ENCODE measurements around the gene LRTM1. TPM values are rescaled to one million over a fixed set of nuclear protein-coding genes. Genes with fewer than 3 reads are reported as not detected.

LRTM1 gene
- total and polyA plus RNA-seq, 2 experiments from 2014 or later = not detected

- H2AFZ ChIP-seq = peak overlapping the region; percentile 39; the same call in 1 of the 2 replicates
- no peaks in the 10 kb centered on the region for H4K20me1 ChIP-seq (ENCODE audit: insufficient read depth)
- peaks cover 28% of the 10 kb centered on the region for H3K4me1 ChIP-seq (ENCODE audit: insufficient read depth)
- peak; percentile 70 for DNase-seq
- no peaks in the 10 kb centered on the region for H3K9me2 ChIP-seq (ENCODE audit: insufficient read depth)
- no peaks in the 10 kb centered on the region for H3K36me3 ChIP-seq (ENCODE audit: low read depth)
- H3K27ac ChIP-seq = peak overlapping the region; percentile 42
- TF ChIP-seq EZH2phosphoT487 (IDR thresholded peaks at IDR 0.05; ENCODE audit: insufficient read depth, low read depth) = no peak
- TF ChIP-seq EZH2 (IDR thresholded peaks at IDR 0.05; ENCODE audit: insufficient read depth, poor library complexity, severe bottlenecking) = no peak
- H3F3A ChIP-seq (ENCODE audit: insufficient read depth) = peaks cover 18% of the 10 kb centered on the region
- no peaks in the 10 kb centered on the region for H3K9me3 ChIP-seq (ENCODE audit: low read depth)
- H3K4me2 ChIP-seq (ENCODE audit: unreplicated experiment) = peak overlapping the region; percentile 31
- no peaks in the 10 kb centered on the region for H3K27me3 ChIP-seq (replicated peaks; ENCODE audit: insufficient read depth)
- in situ Hi-C loops (cut with MboI) = no loop called here
- no peaks in the 10 kb centered on the region for H3K79me2 ChIP-seq (ENCODE audit: insufficient read depth)
- H3K4me3 ChIP-seq = no peak overlapping the region
- H3K9ac ChIP-seq = no peak overlapping the region
- 5 to 9% methylated on average over 2 of the region's 2 CpGs for WGBS, 2 experiments (ENCODE audit: low coverage in 1 of 2, low lambda C conversion rate in 2 of 2, missing lambda C conversion rate in 2 of 2)
Measured at GRCh38 chr3:54917174-54917573, 10.7 kb downstream of the LRTM1 start.

DNA sequence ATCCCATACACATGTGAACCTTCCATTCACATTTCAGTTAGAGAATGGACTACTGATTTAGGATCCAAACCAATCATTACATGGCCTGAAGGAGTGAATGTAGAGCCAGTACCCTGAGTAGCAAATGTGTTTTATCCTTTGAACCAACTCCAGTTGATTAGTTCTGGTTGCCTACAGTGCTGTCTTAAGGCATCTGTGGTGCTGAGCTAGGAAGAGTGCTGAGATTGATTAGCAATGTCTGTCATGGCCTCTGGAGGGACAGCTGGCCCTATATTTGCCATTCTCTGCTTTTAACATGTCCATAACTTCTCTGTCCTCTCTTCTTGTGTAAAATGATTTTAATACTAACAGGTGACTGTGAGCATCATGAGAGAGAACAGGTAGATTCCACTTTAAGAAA lies 11.1 kb downstream of the LRTM1 start:
- peak overlapping the region; percentile 39; the same call in 1 of the 2 replicates for H2AFZ ChIP-seq
- H4K20me1 ChIP-seq (ENCODE audit: insufficient read depth) = no peaks in the 10 kb centered on the region
- in situ Hi-C loops (cut with MboI) = no loop called here
- no peak overlapping the region for H3K4me3 ChIP-seq
- TF ChIP-seq EZH2 (IDR thresholded peaks at IDR 0.05; ENCODE audit: insufficient read depth, poor library complexity, severe bottlenecking) = no peak
- TF ChIP-seq EZH2phosphoT487 (IDR thresholded peaks at IDR 0.05; ENCODE audit: insufficient read depth, low read depth) = no peak
- H3K9ac ChIP-seq = no peak overlapping the region
- H3K36me3 ChIP-seq (ENCODE audit: low read depth) = no peaks in the 10 kb centered on the region
- no peaks in the 10 kb centered on the region for H3K79me2 ChIP-seq (ENCODE audit: insufficient read depth)
- DNase-seq = peak; percentile 36
- peaks cover 18% of the 10 kb centered on the region for H3F3A ChIP-seq (ENCODE audit: insufficient read depth)
- peak overlapping the region; percentile 42 for H3K27ac ChIP-seq
- peaks cover 28% of the 10 kb centered on the region for H3K4me1 ChIP-seq (ENCODE audit: insufficient read depth)
- no peaks in the 10 kb centered on the region for H3K27me3 ChIP-seq (replicated peaks; ENCODE audit: insufficient read depth)
- peak overlapping the region; percentile 31 for H3K4me2 ChIP-seq (ENCODE audit: unreplicated experiment)
- no peaks in the 10 kb centered on the region for H3K9me2 ChIP-seq (ENCODE audit: insufficient read depth)
- H3K9me3 ChIP-seq (ENCODE audit: low read depth) = no peaks in the 10 kb centered on the region

GRCh38 chr3:54915976-54916375 lies 11.9 kb downstream of the LRTM1 start:
- H3K4me2 ChIP-seq (ENCODE audit: unreplicated experiment) = no peak overlapping the region
- H3K9me2 ChIP-seq (ENCODE audit: insufficient read depth) = no peaks in the 10 kb centered on the region
- no peaks in the 10 kb centered on the region for H3K79me2 ChIP-seq (ENCODE audit: insufficient read depth)
- peaks cover 28% of the 10 kb centered on the region for H3K4me1 ChIP-seq (ENCODE audit: insufficient read depth)
- H4K20me1 ChIP-seq (ENCODE audit: insufficient read depth) = no peaks in the 10 kb centered on the region
- TF ChIP-seq EZH2phosphoT487 (IDR thresholded peaks at IDR 0.05; ENCODE audit: insufficient read depth, low read depth) = no peak
- no peak for TF ChIP-seq EZH2 (IDR thresholded peaks at IDR 0.05; ENCODE audit: insufficient read depth, poor library complexity, severe bottlenecking)
- H3K4me3 ChIP-seq = no peak overlapping the region
- H2AFZ ChIP-seq = no peak overlapping the region
- in situ Hi-C loops (cut with MboI) = no loop called here
- 63 to 64% methylated on average over 8 of the region's 8 CpGs for WGBS, 2 experiments (ENCODE audit: low coverage in 1 of 2, low lambda C conversion rate in 2 of 2, missing lambda C conversion rate in 2 of 2)
- no peak for DNase-seq
- no peak overlapping the region for H3K9ac ChIP-seq
- H3F3A ChIP-seq (ENCODE audit: insufficient read depth) = peaks cover 18% of the 10 kb centered on the region
- H3K27me3 ChIP-seq (replicated peaks; ENCODE audit: insufficient read depth) = no peaks in the 10 kb centered on the region
- no peak overlapping the region for H3K27ac ChIP-seq
- no peaks in the 10 kb centered on the region for H3K9me3 ChIP-seq (ENCODE audit: low read depth)
- no peaks in the 10 kb centered on the region for H3K36me3 ChIP-seq (ENCODE audit: low read depth)

DNA sequence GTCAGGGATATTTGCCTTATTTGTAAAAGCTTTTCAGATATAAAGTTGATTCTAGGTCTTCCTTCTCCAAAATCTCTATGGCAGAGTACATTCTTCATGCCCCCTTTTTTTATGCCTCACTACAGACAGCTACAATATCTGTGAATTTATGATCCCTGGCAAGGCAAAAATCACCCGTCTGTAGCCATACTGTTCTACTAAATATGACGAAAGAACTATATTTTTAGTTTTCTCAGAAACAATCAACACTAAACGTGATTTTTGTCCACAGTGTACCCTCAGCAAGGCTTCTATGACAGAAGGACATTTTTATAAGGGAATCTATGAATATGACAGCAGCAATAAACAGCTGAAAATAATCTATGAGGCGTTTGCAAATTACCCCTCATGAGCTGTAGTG lies 12.7 kb downstream of the LRTM1 start:
- Histone ChIP-seq H3K4me1 (ENCODE audit: insufficient read depth) (peaks cover 28% of the 10 kb centered on the region), H3K4me2 (ENCODE audit: unreplicated experiment) (no peak overlapping the region), H2AFZ (0 out of 2 replicates have a peak overlapping the region, but pooled peaks have one; percentile 4), H3K9ac (no peak overlapping the region), H3K79me2 (ENCODE audit: insufficient read depth) (no peaks in the 10 kb centered on the region), H4K20me1 (ENCODE audit: insufficient read depth) (no peaks in the 10 kb centered on the region), H3K36me3 (ENCODE audit: low read depth) (no peaks in the 10 kb centered on the region), H3K9me3 (ENCODE audit: low read depth) (no peaks in the 10 kb centered on the region), H3K27me3 (replicated peaks; ENCODE audit: insufficient read depth) (no peaks in the 10 kb centered on the region), H3K27ac (no peak overlapping the region), H3F3A (ENCODE audit: insufficient read depth) (peaks cover 18% of the 10 kb centered on the region), H3K9me2 (ENCODE audit: insufficient read depth) (peaks cover 4% of the 10 kb centered on the region; the same call in 1 of the 2 replicates), H3K4me3 (no peak overlapping the region)
- WGBS, 2 experiments (ENCODE audit: low coverage in 1 of 2, low lambda C conversion rate in 2 of 2, missing lambda C conversion rate in 2 of 2) = 15 to 21% methylated on average over 4 of the region's 4 CpGs
- no peak for TF ChIP-seq EZH2phosphoT487 (IDR thresholded peaks at IDR 0.05; ENCODE audit: insufficient read depth, low read depth)
- TF ChIP-seq EZH2 (IDR thresholded peaks at IDR 0.05; ENCODE audit: insufficient read depth, poor library complexity, severe bottlenecking) = no peak
- no peak for DNase-seq
- in situ Hi-C loops (cut with MboI) = no loop called here

GRCh38 chr3:54914180-54914579 lies 13.7 kb downstream of the LRTM1 start:
- in situ Hi-C loops (cut with MboI) = no loop called here
- Histone ChIP-seq H3K4me2 (ENCODE audit: unreplicated experiment) (no peak overlapping the region), H4K20me1 (ENCODE audit: insufficient read depth) (no peaks in the 10 kb centered on the region), H3K9me3 (ENCODE audit: low read depth) (no peaks in the 10 kb centered on the region), H3K9ac (no peak overlapping the region), H3K27ac (no peak overlapping the region), H3K27me3 (replicated peaks; ENCODE audit: insufficient read depth) (no peaks in the 10 kb centered on the region), H3K79me2 (ENCODE audit: insufficient read depth) (no peaks in the 10 kb centered on the region), H3K4me1 (ENCODE audit: insufficient read depth) (peaks cover 28% of the 10 kb centered on the region), H3K9me2 (ENCODE audit: insufficient read depth) (peaks cover 4% of the 10 kb centered on the region; the same call in 1 of the 2 replicates), H3K36me3 (ENCODE audit: low read depth) (no peaks in the 10 kb centered on the region), H2AFZ (no peak overlapping the region), H3F3A (ENCODE audit: insufficient read depth) (peaks cover 18% of the 10 kb centered on the region), H3K4me3 (no peak overlapping the region)
- 61 to 67% methylated on average over 2 of the region's 2 CpGs for WGBS, 2 experiments (ENCODE audit: low coverage in 1 of 2, low lambda C conversion rate in 2 of 2, missing lambda C conversion rate in 2 of 2)
- TF ChIP-seq EZH2phosphoT487 (IDR thresholded peaks at IDR 0.05; ENCODE audit: insufficient read depth, low read depth) = no peak
- DNase-seq = no peak
